Endodermal cell (in vitro differentiated cells): ENCODE measurements around the gene PDE7B. TPM values are rescaled to one million over a fixed set of nuclear protein-coding genes. Genes with fewer than 3 reads are reported as not detected.

Experiments used
- DNase-seq: peaks from one replicate; pipeline ENCODE4 v3.0.0-alpha.2; 2017
- H3K27ac ChIP-seq: 2 replicates; pipeline ENCODE4 v1.5.1; 2013; ENCODE audit warnings: mild to moderate bottlenecking, low read depth, low read length, moderate library complexity
- H3K27me3 ChIP-seq: 2 replicates; pipeline ENCODE4 v1.6.1; 2013; ENCODE audit warnings: mild to moderate bottlenecking, low read length, moderate library complexity; ENCODE audit not compliant: insufficient read depth, control insufficient read depth, poor library complexity, severe bottlenecking
- H3K36me3 ChIP-seq: 2 replicates; pipeline ENCODE4 v1.7.0; 2013; ENCODE audit warnings: mild to moderate bottlenecking, low read length, moderate library complexity; ENCODE audit not compliant: control insufficient read depth, insufficient read depth
- H3K4me1 ChIP-seq: one replicate; pipeline ENCODE4 v1.7.0; 2013; ENCODE audit warnings: low read length; ENCODE audit not compliant: control insufficient read depth, insufficient read depth
- H3K4me3 ChIP-seq: 2 replicates; pipeline ENCODE4 v1.5.1; 2013; ENCODE audit warnings: mild to moderate bottlenecking, low read length, moderate library complexity
- H3K9ac ChIP-seq: 2 replicates; pipeline ENCODE4 v1.6.1; 2013; ENCODE audit warnings: mild to moderate bottlenecking, low read length, moderate library complexity; ENCODE audit not compliant: poor library complexity, severe bottlenecking; ENCODE audit errors: extremely low read depth
- H3K9me3 ChIP-seq: 2 replicates; pipeline ENCODE4 v1.6.1; 2013; ENCODE audit warnings: mild to moderate bottlenecking, low read length, moderate library complexity; ENCODE audit not compliant: control insufficient read depth
- H3K27ac Mint-ChIP-seq: 2 replicates; pipeline ENCODE4 v1.8.0; 2020; ENCODE audit warnings: mixed read lengths
- H3K27me3 Mint-ChIP-seq: 2 replicates; pipeline ENCODE4 v1.8.0; 2021; ENCODE audit warnings: mild to moderate bottlenecking, mixed read lengths; ENCODE audit not compliant: insufficient read depth
- H3K36me3 Mint-ChIP-seq: 2 replicates; pipeline ENCODE4 v1.8.0; 2020; ENCODE audit warnings: low read depth, mixed read lengths
- H3K4me1 Mint-ChIP-seq: 2 replicates; pipeline ENCODE4 v1.8.0; 2020; ENCODE audit warnings: mixed read lengths
- H3K4me3 Mint-ChIP-seq: 2 replicates; pipeline ENCODE4 v1.8.0; 2020; ENCODE audit warnings: mild to moderate bottlenecking, moderate library complexity, mixed read lengths
- H3K9me3 Mint-ChIP-seq: 2 replicates; pipeline ENCODE4 v1.8.0; 2020; ENCODE audit warnings: mild to moderate bottlenecking, mixed read lengths
- WGBS, 2 experiments: methylation state at CpG; one replicate each; pipeline versions ENCODE4 v1.1.5 to v1.1.7; 2013; ENCODE audit warnings: missing lambda C conversion rate in 2 of 2, mixed read lengths in 1 of 2; ENCODE audit not compliant: insufficient coverage in 1 of 2, insufficient read length in 1 of 2; 5-methylcytosine and 5-hydroxymethylcytosine counted together
- total RNA-seq, 2 donors: library from RNA; stranded (reverse); fragmentation: NEBNext Ultra II Directional in 1 of 2; extraction: Animal tissue kit (Norgen Biotek cat#: 25700) in 1 of 2; gene quantifications; 2 replicates in 1 of 2; 3 replicates in 1 of 2; pipeline ENCODE4 v1.2.1, GENCODE V29; 2021
- TF ChIP-seq, protein P1 (sequence below): fragments of 200-600 bp; sonication (generic); conservative IDR thresholded peaks from 2 replicates; pipeline ENCODE4 v1.5.0; 2021; ENCODE audit warnings: antibody characterized with exemption, mild to moderate bottlenecking

The PDE7B gene
- total RNA-seq, 2 donors from 2014 or later, result 0.26 TPM; not detected in 1

DNA sequence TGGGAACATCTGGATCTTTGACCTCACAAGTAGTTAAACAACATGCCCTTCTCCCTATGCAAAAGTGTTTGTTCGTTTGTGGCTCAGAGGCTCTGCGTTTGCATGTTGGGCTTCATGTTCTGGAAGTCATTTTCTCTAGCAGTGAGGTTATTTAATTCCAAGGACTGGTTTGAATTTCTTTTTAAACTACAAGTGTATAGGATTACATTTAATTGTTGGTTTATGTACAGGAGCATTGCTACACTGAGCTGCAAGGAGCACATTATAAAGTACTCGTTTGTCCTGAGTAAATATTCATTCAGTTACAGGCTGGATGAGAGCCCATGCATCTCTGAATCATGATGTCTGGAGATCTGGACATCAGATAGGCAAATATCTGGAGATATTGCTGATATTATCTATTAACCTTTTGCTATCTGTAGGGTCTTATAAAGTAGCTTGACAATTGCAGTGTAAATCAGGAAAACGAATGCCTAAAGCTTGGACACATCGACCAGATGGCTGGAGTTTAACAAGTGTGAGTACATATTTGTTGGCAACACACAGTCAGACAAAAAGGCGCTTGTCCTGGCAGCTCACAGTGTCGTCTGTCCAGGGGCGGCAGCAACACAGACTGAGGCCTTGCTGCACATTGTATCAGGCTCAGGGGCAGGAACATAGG is 84.6 kb downstream of the PDE7B start:
- 83 to 91% methylated on average over 6 to 8 of the region's 8 CpGs for WGBS, 2 experiments
- TF ChIP-seq, protein P1, sequence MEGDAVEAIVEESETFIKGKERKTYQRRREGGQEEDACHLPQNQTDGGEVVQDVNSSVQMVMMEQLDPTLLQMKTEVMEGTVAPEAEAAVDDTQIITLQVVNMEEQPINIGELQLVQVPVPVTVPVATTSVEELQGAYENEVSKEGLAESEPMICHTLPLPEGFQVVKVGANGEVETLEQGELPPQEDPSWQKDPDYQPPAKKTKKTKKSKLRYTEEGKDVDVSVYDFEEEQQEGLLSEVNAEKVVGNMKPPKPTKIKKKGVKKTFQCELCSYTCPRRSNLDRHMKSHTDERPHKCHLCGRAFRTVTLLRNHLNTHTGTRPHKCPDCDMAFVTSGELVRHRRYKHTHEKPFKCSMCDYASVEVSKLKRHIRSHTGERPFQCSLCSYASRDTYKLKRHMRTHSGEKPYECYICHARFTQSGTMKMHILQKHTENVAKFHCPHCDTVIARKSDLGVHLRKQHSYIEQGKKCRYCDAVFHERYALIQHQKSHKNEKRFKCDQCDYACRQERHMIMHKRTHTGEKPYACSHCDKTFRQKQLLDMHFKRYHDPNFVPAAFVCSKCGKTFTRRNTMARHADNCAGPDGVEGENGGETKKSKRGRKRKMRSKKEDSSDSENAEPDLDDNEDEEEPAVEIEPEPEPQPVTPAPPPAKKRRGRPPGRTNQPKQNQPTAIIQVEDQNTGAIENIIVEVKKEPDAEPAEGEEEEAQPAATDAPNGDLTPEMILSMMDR, result no peak
- Mint-ChIP-seq H3K27ac (no peak overlapping the region), H3K27me3 (no peaks in the 10 kb centered on the region), H3K9me3 (no peaks in the 10 kb centered on the region), H3K4me1 (no peaks in the 10 kb centered on the region), H3K36me3 (no peaks in the 10 kb centered on the region), H3K4me3 (no peak overlapping the region)
- H3K27ac ChIP-seq, result no peak overlapping the region
- no peak for DNase-seq
- no peaks in the 10 kb centered on the region for H3K27me3 ChIP-seq
- H3K9me3 ChIP-seq, result no peaks in the 10 kb centered on the region
- H3K9ac ChIP-seq, result no peak overlapping the region
- no peak overlapping the region for H3K4me3 ChIP-seq
- H3K36me3 ChIP-seq, result no peaks in the 10 kb centered on the region
- H3K4me1 ChIP-seq, result no peaks in the 10 kb centered on the region

DNA sequence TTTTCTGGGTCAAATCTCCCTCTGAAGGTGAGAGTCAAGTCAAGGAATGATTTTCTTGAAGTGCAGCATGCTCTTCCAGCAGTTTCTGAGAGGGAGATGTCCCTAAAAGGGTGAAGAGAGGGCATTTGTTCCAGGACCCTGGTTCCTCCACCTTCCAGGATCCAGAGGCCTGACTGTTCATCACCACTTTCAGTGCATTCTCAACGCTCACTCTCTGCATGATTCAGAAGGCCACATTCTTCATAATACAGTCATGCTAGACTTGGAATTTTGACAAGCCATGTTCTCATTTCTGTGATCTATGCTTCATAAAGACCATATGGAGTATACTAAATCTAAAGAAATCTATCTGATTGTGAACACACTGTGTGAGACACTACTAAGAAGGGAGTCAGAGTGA is 85.1 kb downstream of the PDE7B start:
- TF ChIP-seq, protein P1, result no peak
- Mint-ChIP-seq H3K4me1 (no peaks in the 10 kb centered on the region), H3K27me3 (no peaks in the 10 kb centered on the region), H3K4me3 (no peak overlapping the region), H3K36me3 (no peaks in the 10 kb centered on the region), H3K27ac (no peak overlapping the region), H3K9me3 (no peaks in the 10 kb centered on the region)
- WGBS, 2 experiments, result 86 to 88% methylated on average over 1 of the region's 1 CpG
- no peaks in the 10 kb centered on the region for H3K36me3 ChIP-seq
- no peaks in the 10 kb centered on the region for H3K9me3 ChIP-seq
- no peak overlapping the region for H3K4me3 ChIP-seq
- H3K9ac ChIP-seq, result no peak overlapping the region
- H3K27me3 ChIP-seq, result no peaks in the 10 kb centered on the region
- no peak for DNase-seq
- H3K27ac ChIP-seq, result no peak overlapping the region
- H3K4me1 ChIP-seq, result no peaks in the 10 kb centered on the region

DNA sequence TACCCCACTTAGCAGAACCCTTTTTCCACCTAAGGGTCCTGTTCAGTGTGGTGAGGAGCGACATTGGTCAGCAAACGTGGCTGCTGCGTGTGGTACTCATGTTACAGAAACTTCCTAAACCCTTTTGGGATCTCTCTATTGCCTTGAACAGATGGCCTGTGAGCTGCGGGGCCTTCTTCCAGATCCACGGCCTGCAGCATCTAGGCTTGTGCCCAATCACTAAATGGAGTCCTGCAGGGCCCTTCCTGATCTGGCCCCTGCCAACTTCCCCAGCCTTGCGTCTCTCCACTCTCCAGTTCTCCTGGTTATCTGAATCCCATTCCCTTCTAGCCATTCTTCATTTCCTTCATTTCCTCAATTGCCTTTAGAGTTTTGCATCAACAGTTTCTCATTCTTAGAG is 85.6 kb downstream of the PDE7B start:
- TF ChIP-seq, protein P1, result no peak
- WGBS, 2 experiments, result 94 to 95% methylated on average over 6 of the region's 6 CpGs
- Histone ChIP-seq H3K9ac (no peak overlapping the region), H3K27ac (no peak overlapping the region), H3K4me3 (no peak overlapping the region), H3K9me3 (no peaks in the 10 kb centered on the region), H3K4me1 (no peaks in the 10 kb centered on the region), H3K36me3 (no peaks in the 10 kb centered on the region), H3K27me3 (no peaks in the 10 kb centered on the region)
- H3K36me3 Mint-ChIP-seq, result no peaks in the 10 kb centered on the region
- H3K9me3 Mint-ChIP-seq, result no peaks in the 10 kb centered on the region
- no peak overlapping the region for H3K27ac Mint-ChIP-seq
- no peaks in the 10 kb centered on the region for H3K27me3 Mint-ChIP-seq
- no peaks in the 10 kb centered on the region for H3K4me1 Mint-ChIP-seq
- no peak overlapping the region for H3K4me3 Mint-ChIP-seq
- DNase-seq, result no peak
